ENCODE measurements around the gene ITGA2B. TPM values are rescaled to one million over a fixed set of nuclear protein-coding genes. Genes with fewer than 3 reads are reported as not detected.

Gene ITGA2B
- total RNA-seq, 2 experiments from 2014 or later = 1.6 to 1.7 TPM

DNA sequence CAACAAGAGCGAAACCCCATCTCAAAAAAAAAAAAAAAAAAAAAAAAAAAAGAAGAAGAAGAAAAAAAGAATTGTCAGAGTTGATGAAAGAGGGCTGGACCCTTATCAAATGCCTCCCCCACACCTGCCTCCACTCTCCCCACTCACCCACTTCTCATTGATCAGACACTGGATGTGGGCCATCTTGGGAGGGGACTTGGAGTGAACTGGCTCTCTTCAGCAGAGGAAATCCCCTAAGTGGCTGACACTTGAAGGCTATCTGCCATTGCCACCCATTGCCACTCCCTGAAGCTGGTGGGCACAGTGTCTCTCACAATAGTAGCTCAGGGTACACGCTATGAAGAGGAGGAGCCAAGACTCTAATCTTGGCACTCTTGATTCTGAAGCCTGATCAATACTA, 1.6 kb downstream of the ITGA2B start:
- H3K4me3 Mint-ChIP-seq = no peak overlapping the region
- ChIA-PET CTCF (interaction anchor here (0.6 kb wide), 2 partner anchors 18 to 43 kb away, joined by 3 read pairs; partner anchors contain the start of gene GRN), POLR2A (interaction anchor here (0.7 kb wide), 1 partner anchor 268 kb away, joined by 3 read pairs; no protein-coding TSS in a partner anchor)
- DNase-seq (no peak), ATAC-seq (no peak)
- peaks cover 22% of the 10 kb centered on the region for H3K27me3 Mint-ChIP-seq
- H3K4me1 Mint-ChIP-seq = peaks cover 12% of the 10 kb centered on the region
- H3K9me3 Mint-ChIP-seq (ENCODE audit: low read depth) = no peaks in the 10 kb centered on the region
- H3K27ac Mint-ChIP-seq = no peak overlapping the region
- intact Hi-C loops (cut with DNase I, micrococcal nuclease) = no loop called here
- no peaks in the 10 kb centered on the region for H3K36me3 Mint-ChIP-seq (ENCODE audit: low read depth)

DNA sequence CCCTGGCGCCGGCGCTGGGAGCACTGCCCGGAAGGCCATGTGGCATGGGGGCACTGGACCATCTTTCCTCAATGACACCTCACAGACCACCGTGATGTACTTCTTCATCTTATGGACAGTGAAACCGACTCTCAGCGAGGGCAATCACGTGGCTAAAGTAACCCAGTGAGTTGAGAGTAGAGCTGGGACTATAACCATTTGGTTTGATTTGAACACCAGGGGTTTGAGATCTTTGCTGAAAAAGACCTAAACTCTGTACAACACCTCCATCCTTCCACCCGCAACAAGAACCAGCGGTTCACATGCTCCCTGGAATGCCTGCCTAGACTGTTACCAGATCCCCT, 3.3 kb downstream of the ITGA2B start:
- Mint-ChIP-seq H3K27me3 (peaks cover 22% of the 10 kb centered on the region), H3K27ac (no peak overlapping the region), H3K9me3 (ENCODE audit: low read depth) (no peaks in the 10 kb centered on the region), H3K4me3 (peak overlapping the region; percentile 62), H3K36me3 (ENCODE audit: low read depth) (no peaks in the 10 kb centered on the region), H3K4me1 (peaks cover 12% of the 10 kb centered on the region)
- intact Hi-C loops (cut with DNase I, micrococcal nuclease) = no loop called here
- CTCF ChIA-PET = interaction anchor here (1.5 kb wide), 1 partner anchor 137 kb away, joined by 8 read pairs; no protein-coding TSS in a partner anchor
- ATAC-seq (no peak), DNase-seq (no peak)
- POLR2A ChIA-PET = interaction anchor here (0.7 kb wide), 1 partner anchor 49 kb away, joined by 4 read pairs; no protein-coding TSS in a partner anchor

DNA sequence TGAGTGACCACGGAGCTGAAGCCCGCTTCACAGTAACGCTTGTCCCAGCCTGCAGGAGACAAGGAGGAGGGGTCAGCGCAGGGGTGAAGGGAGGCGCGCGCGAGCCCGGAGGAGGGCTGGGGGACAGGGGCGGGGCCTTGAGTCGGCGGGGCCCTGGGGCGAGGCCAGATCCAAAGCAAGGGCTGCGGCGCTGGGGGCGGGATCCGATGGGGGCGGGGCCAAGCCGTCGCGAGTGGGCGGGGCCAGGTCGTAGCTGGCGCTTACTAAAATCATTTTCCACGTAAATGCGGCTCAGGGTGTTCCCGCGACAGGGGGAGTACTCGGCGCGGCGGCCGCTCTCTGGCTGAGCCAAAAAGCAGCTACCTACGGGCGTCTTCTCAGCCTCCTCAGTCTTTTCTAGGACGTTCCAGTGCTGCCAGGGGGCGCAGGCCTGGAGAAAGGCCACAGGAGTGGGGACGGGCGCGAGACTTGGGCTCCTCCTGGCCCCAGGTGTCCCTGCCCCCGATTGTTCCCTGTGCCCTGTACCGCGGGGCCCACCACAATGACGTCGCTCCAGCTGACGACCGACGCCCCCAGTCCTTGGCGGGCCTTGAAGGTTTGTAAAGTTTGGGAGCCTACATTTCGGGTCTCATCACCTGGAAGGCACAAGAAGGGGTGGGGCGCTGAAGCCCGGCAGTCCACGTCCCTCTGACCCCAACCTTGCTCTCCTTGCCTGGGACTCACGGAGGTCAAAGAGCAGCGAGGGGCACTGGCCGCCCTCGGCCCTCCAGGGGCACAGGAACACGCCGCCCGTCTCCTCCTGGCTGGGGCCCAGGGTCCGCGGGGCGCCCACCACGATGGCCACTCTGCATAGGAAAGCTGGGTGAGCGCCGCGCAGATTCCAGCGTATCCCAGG, 3.9 kb downstream of the ITGA2B start:
- intact Hi-C loops (cut with DNase I, micrococcal nuclease) = loop anchor here in 1 of 2 experiments (1.0 kb wide), 6 partner anchors 22 to 583 kb away; partner anchors contain the start of genes C1QL1, FAM171A2, GPATCH8 and GRN
- peak; percentile 96 for ATAC-seq
- H3K4me1 Mint-ChIP-seq = peaks cover 12% of the 10 kb centered on the region
- peak overlapping the region; percentile 21 for H3K27ac Mint-ChIP-seq
- ChIA-PET POLR2A (interaction anchor here (0.6 kb wide), 1 partner anchor 507 kb away, joined by 4 read pairs; no protein-coding TSS in a partner anchor), CTCF (interaction anchor here (0.7 to 1.5 kb wide), 7 partner anchors 11 to 182 kb away, joined by 3 to 8 read pairs (median 4); no protein-coding TSS in a partner anchor)
- H3K36me3 Mint-ChIP-seq (ENCODE audit: low read depth) = no peaks in the 10 kb centered on the region
- peaks cover 22% of the 10 kb centered on the region for H3K27me3 Mint-ChIP-seq
- no peaks in the 10 kb centered on the region for H3K9me3 Mint-ChIP-seq (ENCODE audit: low read depth)
- peak; percentile 96 for DNase-seq
- peak overlapping the region; percentile 62 for H3K4me3 Mint-ChIP-seq

DNA sequence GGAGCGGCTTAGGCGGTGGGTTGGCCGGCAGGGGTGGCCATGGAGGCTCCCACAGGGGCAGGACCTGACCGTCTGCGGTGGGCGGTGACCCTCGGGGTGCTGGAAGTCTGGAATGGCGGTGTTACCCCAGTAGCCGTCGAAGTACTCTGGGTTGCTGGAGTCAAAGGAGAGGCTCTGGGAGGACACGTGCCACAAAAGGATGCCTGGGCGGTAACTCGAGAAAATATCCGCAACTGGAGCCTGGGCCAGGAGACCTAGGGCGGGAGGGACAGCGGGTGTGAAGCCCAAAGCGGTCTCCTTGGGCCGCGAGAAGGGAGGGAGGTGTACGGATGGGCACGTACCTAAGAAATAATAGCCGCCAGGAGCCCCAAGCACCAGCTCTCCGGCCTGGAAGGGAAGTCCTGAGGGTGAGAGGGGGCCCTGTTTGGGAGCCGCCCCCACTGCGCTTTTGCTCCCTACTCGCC, 4.6 kb downstream of the ITGA2B start:
- Mint-ChIP-seq H3K27ac (no peak overlapping the region), H3K27me3 (peaks cover 22% of the 10 kb centered on the region), H3K4me1 (peaks cover 12% of the 10 kb centered on the region), H3K4me3 (peak overlapping the region; percentile 59), H3K9me3 (ENCODE audit: low read depth) (no peaks in the 10 kb centered on the region), H3K36me3 (ENCODE audit: low read depth) (no peaks in the 10 kb centered on the region)
- no peak for ATAC-seq
- ChIA-PET CTCF (interaction anchor here (0.7 to 1.5 kb wide), 7 partner anchors 12 to 181 kb away, joined by 3 to 8 read pairs (median 4); no protein-coding TSS in a partner anchor), POLR2A (interaction anchor here (0.6 kb wide), 2 partner anchors 424 to 506 kb away, joined by 4 read pairs; no protein-coding TSS in a partner anchor)
- no peak for DNase-seq
- intact Hi-C loops (cut with DNase I, micrococcal nuclease) = loop anchor here in 1 of 2 experiments (1.0 kb wide), 6 partner anchors 22 to 583 kb away; partner anchors contain the start of genes C1QL1, FAM171A2, GPATCH8 and GRN

DNA sequence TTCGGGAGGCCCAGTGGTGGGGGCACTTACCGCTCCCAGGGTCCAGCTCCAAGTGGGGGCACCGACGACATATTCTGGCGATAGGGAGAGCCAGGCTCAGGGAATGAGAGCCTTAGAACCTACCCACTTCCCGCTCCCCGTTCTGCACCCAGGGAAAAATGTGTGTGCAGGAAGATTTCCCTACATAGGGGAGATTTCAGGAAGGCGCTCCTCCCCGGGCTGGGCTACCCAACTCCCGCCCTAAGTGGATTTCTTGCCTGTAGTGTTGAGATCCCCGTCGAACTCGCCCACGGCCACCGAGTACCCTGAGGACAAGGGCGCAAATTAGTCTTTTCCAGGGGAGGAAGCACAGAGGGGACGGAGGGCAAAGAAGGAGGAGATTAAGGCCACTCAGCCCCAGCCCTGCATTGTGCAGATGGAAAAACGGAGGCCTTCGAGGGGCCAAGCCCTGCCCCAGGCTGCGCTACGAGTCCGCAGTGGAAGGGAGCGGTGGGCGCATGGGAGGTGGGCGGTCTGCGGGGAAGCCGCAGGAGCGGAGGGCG, 5.1 kb downstream of the ITGA2B start:
- ChIA-PET POLR2A (interaction anchor here (0.6 kb wide), 1 partner anchor 424 kb away, joined by 4 read pairs; no protein-coding TSS in a partner anchor), CTCF (interaction anchor here (1.1 kb wide), 1 partner anchor 48 kb away, joined by 4 read pairs; no protein-coding TSS in a partner anchor)
- intact Hi-C loops (cut with DNase I, micrococcal nuclease) = no loop called here
- DNase-seq = no peak
- no peak overlapping the region for H3K27ac Mint-ChIP-seq
- H3K4me1 Mint-ChIP-seq = peaks cover 12% of the 10 kb centered on the region
- no peak overlapping the region for H3K4me3 Mint-ChIP-seq
- H3K9me3 Mint-ChIP-seq (ENCODE audit: low read depth) = no peaks in the 10 kb centered on the region
- H3K27me3 Mint-ChIP-seq = peaks cover 22% of the 10 kb centered on the region
- ATAC-seq = no peak
- H3K36me3 Mint-ChIP-seq (ENCODE audit: low read depth) = no peaks in the 10 kb centered on the region

DNA sequence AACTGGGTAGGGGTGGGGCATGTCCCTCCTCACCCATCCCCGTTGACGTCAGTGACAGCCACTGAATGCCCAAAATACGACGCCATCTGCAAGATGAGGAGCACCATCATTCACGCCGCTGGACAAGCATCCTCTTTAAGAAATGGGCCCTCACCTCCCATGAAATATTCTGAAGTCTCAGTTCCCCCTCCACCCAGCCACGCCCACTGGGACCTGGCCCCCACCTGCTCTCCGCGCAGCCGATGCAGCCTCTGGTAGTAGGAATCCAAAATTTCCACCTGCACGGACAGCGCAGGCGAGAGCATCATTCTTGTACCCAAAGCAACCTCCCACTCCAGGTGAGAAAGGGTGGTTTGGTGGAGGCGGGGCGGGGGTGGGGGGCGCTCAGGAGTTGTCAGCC, 5.6 kb downstream of the ITGA2B start:
- DNase-seq (no peak), ATAC-seq (no peak)
- POLR2A ChIA-PET = no interaction called here
- CTCF ChIA-PET = no interaction called here
- Mint-ChIP-seq H3K27me3 (peaks cover 22% of the 10 kb centered on the region), H3K27ac (no peak overlapping the region), H3K4me3 (no peak overlapping the region), H3K4me1 (peaks cover 12% of the 10 kb centered on the region), H3K36me3 (ENCODE audit: low read depth) (no peaks in the 10 kb centered on the region), H3K9me3 (ENCODE audit: low read depth) (no peaks in the 10 kb centered on the region)
- intact Hi-C loops (cut with DNase I, micrococcal nuclease) = no loop called here

DNA sequence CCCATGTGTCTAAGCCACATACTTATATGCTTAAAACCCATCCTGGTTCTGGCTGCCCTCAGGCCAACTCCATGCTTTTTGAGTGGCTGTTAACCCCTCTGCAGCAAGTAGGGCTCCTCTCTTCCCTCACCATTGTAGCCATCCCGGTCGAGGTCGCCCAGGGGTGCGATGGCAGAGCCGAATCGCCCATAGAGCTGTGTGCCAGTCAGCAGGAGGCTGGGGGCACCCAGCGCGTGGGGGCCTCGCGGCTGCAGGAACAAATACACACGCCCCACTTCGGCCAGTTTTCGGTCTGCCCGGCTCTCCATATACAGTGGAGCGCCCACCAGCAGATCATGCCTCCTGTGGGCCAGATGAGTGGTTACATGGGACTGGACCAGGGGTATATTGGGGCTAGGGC, 6.1 kb downstream of the ITGA2B start:
- DNase-seq = no peak
- ATAC-seq = no peak
- Mint-ChIP-seq H3K27ac (no peak overlapping the region), H3K36me3 (ENCODE audit: low read depth) (no peaks in the 10 kb centered on the region), H3K9me3 (ENCODE audit: low read depth) (no peaks in the 10 kb centered on the region), H3K4me3 (no peak overlapping the region), H3K4me1 (peaks cover 12% of the 10 kb centered on the region), H3K27me3 (peaks cover 24% of the 10 kb centered on the region)
- intact Hi-C loops (cut with DNase I, micrococcal nuclease) = no loop called here
- POLR2A ChIA-PET = no interaction called here
- CTCF ChIA-PET = no interaction called here

DNA sequence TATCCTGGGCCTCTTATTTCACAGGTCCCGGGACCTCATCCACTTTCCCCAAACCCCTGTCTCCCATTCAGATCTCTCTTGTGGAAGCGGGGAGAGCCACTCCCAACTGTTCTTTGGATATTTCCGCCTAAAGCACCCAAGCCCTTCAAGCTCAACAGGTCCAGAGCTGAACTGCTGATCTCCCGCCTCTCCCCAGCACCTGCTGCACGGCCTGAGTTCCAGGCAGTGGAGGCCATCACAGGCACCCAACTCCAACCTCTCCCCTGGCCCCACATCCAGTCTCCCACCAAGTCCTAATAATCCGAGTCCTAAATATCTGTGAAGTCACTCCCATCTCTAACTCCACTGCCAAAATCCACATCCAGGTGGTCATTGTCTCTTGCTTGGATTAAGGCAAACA, 6.5 kb downstream of the ITGA2B start:
- Mint-ChIP-seq H3K4me1 (peaks cover 12% of the 10 kb centered on the region), H3K27me3 (peaks cover 23% of the 10 kb centered on the region), H3K27ac (no peak overlapping the region), H3K9me3 (ENCODE audit: low read depth) (no peaks in the 10 kb centered on the region), H3K36me3 (ENCODE audit: low read depth) (no peaks in the 10 kb centered on the region), H3K4me3 (no peak overlapping the region)
- intact Hi-C loops (cut with DNase I, micrococcal nuclease) = no loop called here
- POLR2A ChIA-PET = no interaction called here
- no peak for DNase-seq
- CTCF ChIA-PET = interaction anchor here (0.6 kb wide), 1 partner anchor 1660 kb away, joined by 3 read pairs; no protein-coding TSS in a partner anchor
- no peak for ATAC-seq

DNA sequence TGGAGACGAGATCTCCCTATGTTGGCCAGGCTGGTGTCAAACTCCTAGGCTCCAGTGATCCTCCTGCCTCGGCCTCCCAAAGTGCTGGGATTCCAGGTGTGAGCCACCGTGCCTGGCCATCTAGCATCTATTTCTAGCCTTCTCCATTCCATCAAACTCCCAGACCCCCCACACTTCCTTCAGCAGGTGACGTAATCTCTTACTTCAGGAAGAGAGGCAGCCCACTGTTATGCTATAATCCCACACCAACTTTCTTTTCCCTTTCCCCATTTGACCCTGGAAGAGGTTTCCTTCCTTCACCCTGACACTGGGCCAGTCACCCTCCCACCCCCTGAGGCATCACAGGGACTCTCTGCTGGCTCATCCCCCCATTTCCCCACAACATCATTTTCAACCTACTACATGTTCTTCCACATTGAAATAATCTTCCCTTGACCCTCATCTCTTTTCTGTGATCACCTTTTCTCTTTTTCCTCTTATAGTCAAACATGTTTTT, 7.6 kb downstream of the ITGA2B start:
- Mint-ChIP-seq H3K27me3 (peaks cover 22% of the 10 kb centered on the region), H3K36me3 (ENCODE audit: low read depth) (no peaks in the 10 kb centered on the region), H3K9me3 (ENCODE audit: low read depth) (no peaks in the 10 kb centered on the region), H3K4me3 (no peak overlapping the region), H3K27ac (no peak overlapping the region), H3K4me1 (peaks cover 12% of the 10 kb centered on the region)
- ChIA-PET CTCF (interaction anchor here (1.1 kb wide), 1 partner anchor 19 kb away, joined by 4 read pairs; no protein-coding TSS in a partner anchor), POLR2A (interaction anchor here (0.6 kb wide), 1 partner anchor 57 kb away, joined by 3 read pairs; no protein-coding TSS in a partner anchor)
- ATAC-seq = no peak
- DNase-seq = no peak
- intact Hi-C loops (cut with DNase I, micrococcal nuclease) = no loop called here

DNA sequence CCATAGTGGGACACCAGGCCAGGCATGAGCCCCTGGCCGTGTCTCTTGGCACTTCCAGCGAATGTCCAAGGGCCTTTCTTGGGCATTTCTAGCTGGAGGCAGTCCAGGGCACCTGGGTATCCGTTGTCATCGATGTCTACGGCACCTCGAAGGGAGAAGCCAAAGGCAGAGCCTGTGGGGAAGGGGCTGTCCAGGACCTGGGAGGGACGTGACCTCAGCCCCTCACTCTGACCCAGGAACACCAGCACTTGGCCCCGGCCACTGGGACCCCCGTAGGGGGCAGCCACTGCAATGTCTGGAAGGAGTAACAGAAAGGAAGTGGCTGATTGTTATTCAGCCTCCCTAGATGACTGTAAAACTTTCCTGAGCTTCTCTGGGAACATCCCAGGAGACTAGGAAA, 8.7 kb downstream of the ITGA2B start:
- CTCF ChIA-PET = interaction anchor here (1.1 kb wide), 1 partner anchor 18 kb away, joined by 4 read pairs; no protein-coding TSS in a partner anchor
- peaks cover 19% of the 10 kb centered on the region for H3K27me3 Mint-ChIP-seq
- DNase-seq (no peak), ATAC-seq (no peak)
- H3K4me3 Mint-ChIP-seq = no peak overlapping the region
- POLR2A ChIA-PET = no interaction called here
- no peaks in the 10 kb centered on the region for H3K36me3 Mint-ChIP-seq (ENCODE audit: low read depth)
- H3K4me1 Mint-ChIP-seq = peaks cover 6% of the 10 kb centered on the region
- H3K27ac Mint-ChIP-seq = no peak overlapping the region
- no peaks in the 10 kb centered on the region for H3K9me3 Mint-ChIP-seq (ENCODE audit: low read depth)
- intact Hi-C loops (cut with DNase I, micrococcal nuclease) = no loop called here

DNA sequence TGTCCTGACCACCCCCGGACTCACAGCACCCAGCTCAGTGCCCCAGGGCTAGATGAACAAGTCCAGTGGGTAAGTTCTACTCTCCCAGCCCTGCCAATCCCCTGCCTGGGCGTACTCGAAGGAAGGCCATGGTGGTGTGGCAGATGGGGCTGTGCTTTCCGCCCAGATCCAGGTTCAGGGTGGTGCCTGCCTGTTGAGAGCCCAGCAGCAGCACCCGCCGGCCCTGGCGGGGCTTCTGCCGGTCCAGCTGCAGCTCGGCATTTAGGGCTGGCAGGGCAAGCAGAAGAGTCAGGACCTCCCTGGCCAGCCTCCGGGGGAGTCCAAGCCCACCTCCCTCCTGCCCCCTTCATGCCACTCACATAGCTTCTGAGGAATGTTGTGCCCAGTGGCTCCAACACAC, 9.6 kb downstream of the ITGA2B start:
- H3K27ac Mint-ChIP-seq = no peak overlapping the region

More for the DNA sequence above, 9.6 kb downstream of the ITGA2B start:
- ChIA-PET POLR2A (interaction anchor here (0.5 kb wide), 1 partner anchor 35 kb away, joined by 5 read pairs; the partner anchor contains the start of gene GRN), CTCF (interaction anchor here (0.6 to 1.2 kb wide), 2 partner anchors 16 to 29 kb away, joined by 3 read pairs; partner anchors contain the start of gene FAM171A2)
- Mint-ChIP-seq H3K9me3 (ENCODE audit: low read depth) (no peaks in the 10 kb centered on the region), H3K4me3 (no peak overlapping the region), H3K27me3 (peaks cover 18% of the 10 kb centered on the region), H3K36me3 (ENCODE audit: low read depth) (no peaks in the 10 kb centered on the region), H3K4me1 (peaks cover 3% of the 10 kb centered on the region)
- no peak for DNase-seq
- intact Hi-C loops (cut with DNase I, micrococcal nuclease) = no loop called here
- ATAC-seq = no peak

Measured in activated CD4-positive, alpha-beta T cell treated with anti-CD3 and anti-CD28 coated beads for 36 hours (primary cell).